Measurements from ENCODE around the gene USO1. TPM values are rescaled to one million over a fixed set of nuclear protein-coding genes. Genes with fewer than 3 reads are reported as not detected.
A peak's percentile ranks its signal among the peaks of the same experiment; 100 is the strongest.

USO1 gene
- total and polyA plus RNA-seq, 2 of the 13 experiments (the other 11 are each of a cell fraction or from before 2014, with no cell fraction given): 52.2 to 87.7 TPM

- TF ChIP-seq MLXIP (CRISPR knock-in tag; IDR thresholded peaks at IDR 0.05; ENCODE audit: borderline replicate concordance): no peak
- no peak for TF ChIP-seq ZUFSP (CRISPR knock-in tag; IDR thresholded peaks at IDR 0.05; ENCODE audit: borderline replicate concordance)
- TF ChIP-seq CC2D1A (CRISPR knock-in tag; IDR thresholded peaks at IDR 0.05): no peak
- TF ChIP-seq, protein P1, sequence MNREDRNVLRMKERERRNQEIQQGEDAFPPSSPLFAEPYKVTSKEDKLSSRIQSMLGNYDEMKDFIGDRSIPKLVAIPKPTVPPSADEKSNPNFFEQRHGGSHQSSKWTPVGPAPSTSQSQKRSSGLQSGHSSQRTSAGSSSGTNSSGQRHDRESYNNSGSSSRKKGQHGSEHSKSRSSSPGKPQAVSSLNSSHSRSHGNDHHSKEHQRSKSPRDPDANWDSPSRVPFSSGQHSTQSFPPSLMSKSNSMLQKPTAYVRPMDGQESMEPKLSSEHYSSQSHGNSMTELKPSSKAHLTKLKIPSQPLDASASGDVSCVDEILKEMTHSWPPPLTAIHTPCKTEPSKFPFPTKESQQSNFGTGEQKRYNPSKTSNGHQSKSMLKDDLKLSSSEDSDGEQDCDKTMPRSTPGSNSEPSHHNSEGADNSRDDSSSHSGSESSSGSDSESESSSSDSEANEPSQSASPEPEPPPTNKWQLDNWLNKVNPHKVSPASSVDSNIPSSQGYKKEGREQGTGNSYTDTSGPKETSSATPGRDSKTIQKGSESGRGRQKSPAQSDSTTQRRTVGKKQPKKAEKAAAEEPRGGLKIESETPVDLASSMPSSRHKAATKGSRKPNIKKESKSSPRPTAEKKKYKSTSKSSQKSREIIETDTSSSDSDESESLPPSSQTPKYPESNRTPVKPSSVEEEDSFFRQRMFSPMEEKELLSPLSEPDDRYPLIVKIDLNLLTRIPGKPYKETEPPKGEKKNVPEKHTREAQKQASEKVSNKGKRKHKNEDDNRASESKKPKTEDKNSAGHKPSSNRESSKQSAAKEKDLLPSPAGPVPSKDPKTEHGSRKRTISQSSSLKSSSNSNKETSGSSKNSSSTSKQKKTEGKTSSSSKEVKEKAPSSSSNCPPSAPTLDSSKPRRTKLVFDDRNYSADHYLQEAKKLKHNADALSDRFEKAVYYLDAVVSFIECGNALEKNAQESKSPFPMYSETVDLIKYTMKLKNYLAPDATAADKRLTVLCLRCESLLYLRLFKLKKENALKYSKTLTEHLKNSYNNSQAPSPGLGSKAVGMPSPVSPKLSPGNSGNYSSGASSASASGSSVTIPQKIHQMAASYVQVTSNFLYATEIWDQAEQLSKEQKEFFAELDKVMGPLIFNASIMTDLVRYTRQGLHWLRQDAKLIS (CRISPR knock-in tag; IDR thresholded peaks at IDR 0.05): no peak; the same call in 1 of the 2 replicates
- no peak for TF ChIP-seq SIX4 (CRISPR knock-in tag; IDR thresholded peaks at IDR 0.05)
- no peak for TF ChIP-seq HNF4G (IDR thresholded peaks at IDR 0.05; ENCODE audit: borderline replicate concordance, low read depth, low read length)
- no peak for TF ChIP-seq HNF4G (CRISPR knock-in tag; IDR thresholded peaks at IDR 0.05; ENCODE audit: borderline replicate concordance, low read depth)
- peak; percentile 75 for TF ChIP-seq KMT2B (CRISPR knock-in tag; IDR thresholded peaks at IDR 0.05)
- TF ChIP-seq HOXA5 (CRISPR knock-in tag; IDR thresholded peaks at IDR 0.05): peak; percentile 67; the same call in 1 of the 2 replicates
- TF ChIP-seq SP2 (CRISPR knock-in tag; IDR thresholded peaks at IDR 0.05): no peak
- no peak for TF ChIP-seq ZNF460 (CRISPR knock-in tag; IDR thresholded peaks at IDR 0.05; ENCODE audit: borderline replicate concordance)
- TF ChIP-seq ZNF232 (CRISPR knock-in tag; IDR thresholded peaks at IDR 0.05; ENCODE audit: borderline replicate concordance): no peak; the same call in 1 of the 2 replicates
- TF ChIP-seq CENPX (CRISPR knock-in tag; IDR thresholded peaks at IDR 0.05): no peak
- TF ChIP-seq CEBPG (CRISPR knock-in tag; IDR thresholded peaks at IDR 0.05): no peak
- no peak for TF ChIP-seq ZNF547 (CRISPR knock-in tag; IDR thresholded peaks at IDR 0.05)
- TF ChIP-seq MEIS1 (CRISPR knock-in tag; IDR thresholded peaks at IDR 0.05; ENCODE audit: borderline replicate concordance): no peak
- TF ChIP-seq RFX5 (IDR thresholded peaks at IDR 0.05; ENCODE audit: low read depth, low read length): no peak
- TF ChIP-seq GPBP1L1 (CRISPR knock-in tag; IDR thresholded peaks at IDR 0.05): no peak
These were observed 719 bp downstream of the USO1 start (continued) for GRCh38 chr4:75724867-75725724.
